ENCODE data around the gene PCDHGA5.

GRCh38 chr5:141362719-141363118 lies 1.2 kb upstream of the PCDHGA5 start:
- TF ChIP-seq, protein P1, sequence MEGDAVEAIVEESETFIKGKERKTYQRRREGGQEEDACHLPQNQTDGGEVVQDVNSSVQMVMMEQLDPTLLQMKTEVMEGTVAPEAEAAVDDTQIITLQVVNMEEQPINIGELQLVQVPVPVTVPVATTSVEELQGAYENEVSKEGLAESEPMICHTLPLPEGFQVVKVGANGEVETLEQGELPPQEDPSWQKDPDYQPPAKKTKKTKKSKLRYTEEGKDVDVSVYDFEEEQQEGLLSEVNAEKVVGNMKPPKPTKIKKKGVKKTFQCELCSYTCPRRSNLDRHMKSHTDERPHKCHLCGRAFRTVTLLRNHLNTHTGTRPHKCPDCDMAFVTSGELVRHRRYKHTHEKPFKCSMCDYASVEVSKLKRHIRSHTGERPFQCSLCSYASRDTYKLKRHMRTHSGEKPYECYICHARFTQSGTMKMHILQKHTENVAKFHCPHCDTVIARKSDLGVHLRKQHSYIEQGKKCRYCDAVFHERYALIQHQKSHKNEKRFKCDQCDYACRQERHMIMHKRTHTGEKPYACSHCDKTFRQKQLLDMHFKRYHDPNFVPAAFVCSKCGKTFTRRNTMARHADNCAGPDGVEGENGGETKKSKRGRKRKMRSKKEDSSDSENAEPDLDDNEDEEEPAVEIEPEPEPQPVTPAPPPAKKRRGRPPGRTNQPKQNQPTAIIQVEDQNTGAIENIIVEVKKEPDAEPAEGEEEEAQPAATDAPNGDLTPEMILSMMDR (IDR thresholded peaks at IDR 0.05), result no peak
- TF ChIP-seq POLR2A (IDR thresholded peaks at IDR 0.05), result no peak
- no peak for TF ChIP-seq POLR2AphosphoS5 (IDR thresholded peaks at IDR 0.05)
